Measurements from ENCODE around the gene NCAM1. TPM values are rescaled to one million over a fixed set of nuclear protein-coding genes. Genes with fewer than 3 reads are reported as not detected.

NCAM1 gene
- total and polyA plus RNA-seq, 2 experiments from 2014 or later = 0.76 to 1.6 TPM

DNA sequence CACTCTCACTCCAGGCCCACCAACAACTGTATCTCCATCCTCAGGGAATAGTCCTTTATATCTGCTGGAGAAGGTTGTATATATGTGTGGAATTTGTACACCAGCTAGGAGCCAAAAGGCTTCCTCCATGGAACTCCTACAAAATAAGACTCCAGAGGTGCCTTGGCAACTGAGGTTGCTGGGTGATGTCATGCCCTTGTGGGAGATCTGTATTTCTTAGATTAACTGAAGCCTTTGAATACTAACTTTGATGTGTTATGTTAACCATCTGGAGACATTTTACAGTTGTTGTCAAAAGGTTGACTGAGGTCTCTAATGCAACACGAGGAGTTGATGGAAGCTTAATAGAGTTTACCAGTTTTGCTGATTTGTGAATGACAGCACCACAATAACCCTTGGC is 213.7 kb downstream of the NCAM1 start (continued):
- TF ChIP-seq, protein P1, sequence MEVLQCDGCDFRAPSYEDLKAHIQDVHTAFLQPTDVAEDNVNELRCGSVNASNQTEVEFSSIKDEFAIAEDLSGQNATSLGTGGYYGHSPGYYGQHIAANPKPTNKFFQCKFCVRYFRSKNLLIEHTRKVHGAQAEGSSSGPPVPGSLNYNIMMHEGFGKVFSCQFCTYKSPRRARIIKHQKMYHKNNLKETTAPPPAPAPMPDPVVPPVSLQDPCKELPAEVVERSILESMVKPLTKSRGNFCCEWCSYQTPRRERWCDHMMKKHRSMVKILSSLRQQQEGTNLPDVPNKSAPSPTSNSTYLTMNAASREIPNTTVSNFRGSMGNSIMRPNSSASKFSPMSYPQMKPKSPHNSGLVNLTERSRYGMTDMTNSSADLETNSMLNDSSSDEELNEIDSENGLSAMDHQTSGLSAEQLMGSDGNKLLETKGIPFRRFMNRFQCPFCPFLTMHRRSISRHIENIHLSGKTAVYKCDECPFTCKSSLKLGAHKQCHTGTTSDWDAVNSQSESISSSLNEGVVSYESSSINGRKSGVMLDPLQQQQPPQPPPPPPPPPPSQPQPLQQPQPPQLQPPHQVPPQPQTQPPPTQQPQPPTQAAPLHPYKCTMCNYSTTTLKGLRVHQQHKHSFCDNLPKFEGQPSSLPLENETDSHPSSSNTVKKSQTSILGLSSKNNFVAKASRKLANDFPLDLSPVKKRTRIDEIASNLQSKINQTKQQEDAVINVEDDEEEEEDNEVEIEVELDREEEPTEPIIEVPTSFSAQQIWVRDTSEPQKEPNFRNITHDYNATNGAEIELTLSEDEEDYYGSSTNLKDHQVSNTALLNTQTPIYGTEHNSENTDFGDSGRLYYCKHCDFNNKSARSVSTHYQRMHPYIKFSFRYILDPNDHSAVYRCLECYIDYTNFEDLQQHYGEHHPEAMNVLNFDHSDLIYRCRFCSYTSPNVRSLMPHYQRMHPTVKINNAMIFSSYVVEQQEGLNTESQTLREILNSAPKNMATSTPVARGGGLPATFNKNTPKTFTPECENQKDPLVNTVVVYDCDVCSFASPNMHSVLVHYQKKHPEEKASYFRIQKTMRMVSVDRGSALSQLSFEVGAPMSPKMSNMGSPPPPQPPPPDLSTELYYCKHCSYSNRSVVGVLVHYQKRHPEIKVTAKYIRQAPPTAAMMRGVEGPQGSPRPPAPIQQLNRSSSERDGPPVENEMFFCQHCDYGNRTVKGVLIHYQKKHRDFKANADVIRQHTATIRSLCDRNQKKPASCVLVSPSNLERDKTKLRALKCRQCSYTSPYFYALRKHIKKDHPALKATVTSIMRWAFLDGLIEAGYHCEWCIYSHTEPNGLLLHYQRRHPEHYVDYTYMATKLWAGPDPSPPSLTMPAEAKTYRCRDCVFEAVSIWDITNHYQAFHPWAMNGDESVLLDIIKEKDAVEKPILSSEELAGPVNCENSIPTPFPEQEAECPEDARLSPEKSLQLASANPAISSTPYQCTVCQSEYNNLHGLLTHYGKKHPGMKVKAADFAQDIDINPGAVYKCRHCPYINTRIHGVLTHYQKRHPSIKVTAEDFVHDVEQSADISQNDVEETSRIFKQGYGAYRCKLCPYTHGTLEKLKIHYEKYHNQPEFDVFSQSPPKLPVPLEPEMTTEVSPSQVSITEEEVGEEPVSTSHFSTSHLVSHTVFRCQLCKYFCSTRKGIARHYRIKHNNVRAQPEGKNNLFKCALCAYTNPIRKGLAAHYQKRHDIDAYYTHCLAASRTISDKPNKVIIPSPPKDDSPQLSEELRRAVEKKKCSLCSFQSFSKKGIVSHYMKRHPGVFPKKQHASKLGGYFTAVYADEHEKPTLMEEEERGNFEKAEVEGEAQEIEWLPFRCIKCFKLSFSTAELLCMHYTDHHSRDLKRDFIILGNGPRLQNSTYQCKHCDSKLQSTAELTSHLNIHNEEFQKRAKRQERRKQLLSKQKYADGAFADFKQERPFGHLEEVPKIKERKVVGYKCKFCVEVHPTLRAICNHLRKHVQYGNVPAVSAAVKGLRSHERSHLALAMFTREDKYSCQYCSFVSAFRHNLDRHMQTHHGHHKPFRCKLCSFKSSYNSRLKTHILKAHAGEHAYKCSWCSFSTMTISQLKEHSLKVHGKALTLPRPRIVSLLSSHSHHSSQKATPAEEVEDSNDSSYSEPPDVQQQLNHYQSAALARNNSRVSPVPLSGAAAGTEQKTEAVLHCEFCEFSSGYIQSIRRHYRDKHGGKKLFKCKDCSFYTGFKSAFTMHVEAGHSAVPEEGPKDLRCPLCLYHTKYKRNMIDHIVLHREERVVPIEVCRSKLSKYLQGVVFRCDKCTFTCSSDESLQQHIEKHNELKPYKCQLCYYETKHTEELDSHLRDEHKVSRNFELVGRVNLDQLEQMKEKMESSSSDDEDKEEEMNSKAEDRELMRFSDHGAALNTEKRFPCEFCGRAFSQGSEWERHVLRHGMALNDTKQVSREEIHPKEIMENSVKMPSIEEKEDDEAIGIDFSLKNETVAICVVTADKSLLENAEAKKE (CRISPR knock-in tag; IDR thresholded peaks at IDR 0.05) = no peak
- no peak for TF ChIP-seq JUNB (IDR thresholded peaks at IDR 0.05; ENCODE audit: unreplicated experiment)
- no peak for TF ChIP-seq ZNF114 (CRISPR knock-in tag; IDR thresholded peaks at IDR 0.05)

DNA sequence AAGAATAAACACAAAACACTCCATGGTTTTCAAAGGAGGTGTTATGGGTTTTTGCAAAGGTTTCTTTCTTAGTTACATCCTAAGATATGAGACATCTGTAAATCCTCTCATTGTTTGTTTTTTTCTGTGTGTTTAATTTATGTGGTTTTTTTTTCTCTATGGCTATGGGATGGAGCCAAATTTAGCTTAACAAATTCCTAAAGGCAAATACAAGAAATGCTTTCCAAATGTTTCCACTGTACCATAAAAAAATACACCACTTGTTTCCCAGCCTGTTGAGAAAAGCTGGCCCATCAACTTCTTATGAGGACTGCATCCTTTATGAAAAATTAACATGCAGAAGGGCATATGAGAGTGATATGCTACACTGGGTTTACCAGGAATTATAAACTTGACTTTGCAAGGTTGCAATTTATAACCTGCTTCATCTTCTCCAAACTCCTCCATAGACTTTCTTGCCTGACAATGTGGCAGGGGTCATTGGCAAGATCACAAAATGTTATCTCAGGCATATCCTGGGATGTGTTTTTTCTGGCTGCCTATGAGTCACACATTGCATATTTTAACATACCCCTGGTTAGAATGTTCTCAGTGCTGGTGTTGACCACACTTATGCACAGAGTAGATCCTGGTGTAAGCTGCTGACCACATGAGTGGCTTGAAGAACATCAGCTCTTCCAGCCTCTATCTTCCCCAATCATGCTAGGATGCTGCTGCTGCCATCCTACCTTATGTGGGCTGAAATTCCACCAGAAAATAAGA is 215.6 kb downstream of the NCAM1 start:
- Mint-ChIP-seq H3K27me3 (ENCODE audit: insufficient read depth, low read depth, poor library complexity) (no peaks in the 10 kb centered on the region), H3K4me3 (no peak overlapping the region), H3K9me3 (no peaks in the 10 kb centered on the region), H3K4me1 (peaks cover 35% of the 10 kb centered on the region), H3K36me3 (ENCODE audit: low read depth) (no peaks in the 10 kb centered on the region), H3K27ac (no peak overlapping the region)
- Histone ChIP-seq H3K4me3 (no peak overlapping the region), H3K9me2 (ENCODE audit: insufficient read depth) (0 out of 2 replicates have a peak, but pooled peaks cover 3% of the 10 kb centered on the region), H3K27ac (ENCODE audit: low read depth) (no peak overlapping the region), H4K20me1 (replicated peaks; ENCODE audit: insufficient read depth) (no peaks in the 10 kb centered on the region), H2AFZ (no peak overlapping the region), H3K36me3 (ENCODE audit: insufficient read depth) (no peaks in the 10 kb centered on the region), H3K79me2 (replicated peaks; ENCODE audit: insufficient read depth) (no peaks in the 10 kb centered on the region), H3K4me1 (ENCODE audit: insufficient read depth) (peaks cover 13% of the 10 kb centered on the region), H3K4me2 (no peak overlapping the region), H3K27me3 (ENCODE audit: insufficient read depth) (no peaks in the 10 kb centered on the region), H3F3A (replicated peaks; ENCODE audit: low read depth) (no peaks in the 10 kb centered on the region)
- ATAC-seq (no peak), DNase-seq (ENCODE audit: low spot score) (no peak)
- TF ChIP-seq STAT1 (IDR thresholded peaks at IDR 0.05; ENCODE audit: unreplicated experiment) (no peak), JUNB (IDR thresholded peaks at IDR 0.05; ENCODE audit: unreplicated experiment) (no peak), ZNF114 (CRISPR knock-in tag; IDR thresholded peaks at IDR 0.05) (no peak), EZH2phosphoT487 (IDR thresholded peaks at IDR 0.05; ENCODE audit: unreplicated experiment) (no peak)
- TF ChIP-seq, protein P2, sequence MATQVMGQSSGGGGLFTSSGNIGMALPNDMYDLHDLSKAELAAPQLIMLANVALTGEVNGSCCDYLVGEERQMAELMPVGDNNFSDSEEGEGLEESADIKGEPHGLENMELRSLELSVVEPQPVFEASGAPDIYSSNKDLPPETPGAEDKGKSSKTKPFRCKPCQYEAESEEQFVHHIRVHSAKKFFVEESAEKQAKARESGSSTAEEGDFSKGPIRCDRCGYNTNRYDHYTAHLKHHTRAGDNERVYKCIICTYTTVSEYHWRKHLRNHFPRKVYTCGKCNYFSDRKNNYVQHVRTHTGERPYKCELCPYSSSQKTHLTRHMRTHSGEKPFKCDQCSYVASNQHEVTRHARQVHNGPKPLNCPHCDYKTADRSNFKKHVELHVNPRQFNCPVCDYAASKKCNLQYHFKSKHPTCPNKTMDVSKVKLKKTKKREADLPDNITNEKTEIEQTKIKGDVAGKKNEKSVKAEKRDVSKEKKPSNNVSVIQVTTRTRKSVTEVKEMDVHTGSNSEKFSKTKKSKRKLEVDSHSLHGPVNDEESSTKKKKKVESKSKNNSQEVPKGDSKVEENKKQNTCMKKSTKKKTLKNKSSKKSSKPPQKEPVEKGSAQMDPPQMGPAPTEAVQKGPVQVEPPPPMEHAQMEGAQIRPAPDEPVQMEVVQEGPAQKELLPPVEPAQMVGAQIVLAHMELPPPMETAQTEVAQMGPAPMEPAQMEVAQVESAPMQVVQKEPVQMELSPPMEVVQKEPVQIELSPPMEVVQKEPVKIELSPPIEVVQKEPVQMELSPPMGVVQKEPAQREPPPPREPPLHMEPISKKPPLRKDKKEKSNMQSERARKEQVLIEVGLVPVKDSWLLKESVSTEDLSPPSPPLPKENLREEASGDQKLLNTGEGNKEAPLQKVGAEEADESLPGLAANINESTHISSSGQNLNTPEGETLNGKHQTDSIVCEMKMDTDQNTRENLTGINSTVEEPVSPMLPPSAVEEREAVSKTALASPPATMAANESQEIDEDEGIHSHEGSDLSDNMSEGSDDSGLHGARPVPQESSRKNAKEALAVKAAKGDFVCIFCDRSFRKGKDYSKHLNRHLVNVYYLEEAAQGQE (IDR thresholded peaks at IDR 0.05; ENCODE audit: unreplicated experiment) = no peak
- TF ChIP-seq, protein P3, sequence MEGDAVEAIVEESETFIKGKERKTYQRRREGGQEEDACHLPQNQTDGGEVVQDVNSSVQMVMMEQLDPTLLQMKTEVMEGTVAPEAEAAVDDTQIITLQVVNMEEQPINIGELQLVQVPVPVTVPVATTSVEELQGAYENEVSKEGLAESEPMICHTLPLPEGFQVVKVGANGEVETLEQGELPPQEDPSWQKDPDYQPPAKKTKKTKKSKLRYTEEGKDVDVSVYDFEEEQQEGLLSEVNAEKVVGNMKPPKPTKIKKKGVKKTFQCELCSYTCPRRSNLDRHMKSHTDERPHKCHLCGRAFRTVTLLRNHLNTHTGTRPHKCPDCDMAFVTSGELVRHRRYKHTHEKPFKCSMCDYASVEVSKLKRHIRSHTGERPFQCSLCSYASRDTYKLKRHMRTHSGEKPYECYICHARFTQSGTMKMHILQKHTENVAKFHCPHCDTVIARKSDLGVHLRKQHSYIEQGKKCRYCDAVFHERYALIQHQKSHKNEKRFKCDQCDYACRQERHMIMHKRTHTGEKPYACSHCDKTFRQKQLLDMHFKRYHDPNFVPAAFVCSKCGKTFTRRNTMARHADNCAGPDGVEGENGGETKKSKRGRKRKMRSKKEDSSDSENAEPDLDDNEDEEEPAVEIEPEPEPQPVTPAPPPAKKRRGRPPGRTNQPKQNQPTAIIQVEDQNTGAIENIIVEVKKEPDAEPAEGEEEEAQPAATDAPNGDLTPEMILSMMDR (conservative IDR thresholded peaks at IDR 0.05; ENCODE audit: low read depth in 2 of 2) = no peak
